HG02571 (cell line): ENCODE results near the gene PRDM15.

Source experiments
- ATAC-seq: cut with Tn5 transposase; IDR thresholded peaks from one replicate; pipeline ENCODE4 v1.9.1; 2021; ENCODE audit warnings: mild to moderate bottlenecking, moderate library complexity; ENCODE audit not compliant: unreplicated experiment

The PRDM15 gene

DNA sequence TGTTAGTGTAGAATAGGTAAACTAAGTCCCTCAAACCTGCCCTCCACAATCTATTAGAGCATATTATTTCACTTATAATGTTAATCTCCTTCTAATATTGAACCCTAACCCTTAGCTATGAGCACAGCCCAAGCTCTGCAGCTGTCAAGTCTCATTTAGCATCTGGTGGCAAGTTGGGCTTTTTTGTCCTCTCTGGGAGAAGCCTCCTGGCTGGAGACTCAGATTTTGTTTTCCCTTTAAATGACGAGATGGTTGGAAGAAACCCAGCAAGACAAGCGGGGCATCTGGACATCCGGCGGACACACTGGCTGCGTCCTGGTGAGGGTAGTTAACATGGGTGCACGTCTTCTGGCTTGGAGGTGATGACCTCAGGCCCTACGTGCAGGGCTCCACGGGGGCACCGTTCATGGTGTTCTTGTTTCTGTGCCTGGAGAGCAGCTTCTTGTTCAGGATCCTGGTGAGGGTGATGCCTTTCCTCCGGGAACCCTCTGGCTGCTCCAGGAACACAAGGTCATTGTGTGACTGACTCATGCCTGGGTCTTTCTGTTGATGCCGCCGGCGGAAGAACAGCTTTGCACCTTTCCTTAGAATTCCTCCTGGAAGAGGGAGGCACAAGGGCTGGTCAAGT lies 9.7 kb upstream of the PRDM15 start:
- ATAC-seq, result no peak

DNA sequence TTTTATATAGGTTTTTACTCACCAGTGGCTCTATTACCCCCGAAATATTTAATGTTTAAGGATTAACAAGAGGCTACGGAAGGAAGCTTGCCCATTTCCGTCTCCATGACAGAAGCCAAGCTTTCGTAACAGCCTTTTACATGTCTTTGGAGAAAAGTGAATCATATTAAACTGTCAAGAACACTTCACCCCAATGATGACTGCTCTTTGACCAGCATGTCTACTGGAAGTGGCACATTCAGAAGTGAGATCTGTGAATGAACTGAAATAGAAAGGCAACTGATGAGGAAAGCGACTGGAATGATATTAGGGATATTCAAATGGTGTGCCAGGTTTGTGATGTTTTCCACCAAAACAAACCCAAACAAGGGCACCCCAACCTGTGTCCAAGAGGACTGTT lies 8.5 kb upstream of the PRDM15 start:
- ATAC-seq, result no peak

DNA sequence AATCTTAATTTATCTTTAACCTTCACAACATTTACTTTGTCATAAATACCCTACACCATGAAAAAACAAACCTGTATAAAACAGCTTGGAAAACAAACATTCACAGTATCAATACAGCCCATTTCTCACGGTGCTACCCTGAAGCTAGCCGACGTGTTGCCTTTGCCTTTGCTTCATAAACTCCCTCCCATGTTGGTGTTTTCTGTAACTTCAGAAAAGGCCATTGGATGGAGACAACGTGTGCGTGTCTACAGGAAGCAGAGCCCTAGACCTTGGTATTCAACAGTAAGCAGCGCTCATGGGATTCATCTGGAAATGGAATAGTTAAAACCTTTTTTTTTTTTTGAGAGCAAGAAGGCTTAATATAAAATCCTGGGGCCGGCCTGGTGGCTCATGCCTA lies 7.2 kb upstream of the PRDM15 start:
- no peak for ATAC-seq

GRCh38 chr21:41885341-41886024 lies 6.3 kb upstream of the PRDM15 start:
- ATAC-seq, result no peak

DNA sequence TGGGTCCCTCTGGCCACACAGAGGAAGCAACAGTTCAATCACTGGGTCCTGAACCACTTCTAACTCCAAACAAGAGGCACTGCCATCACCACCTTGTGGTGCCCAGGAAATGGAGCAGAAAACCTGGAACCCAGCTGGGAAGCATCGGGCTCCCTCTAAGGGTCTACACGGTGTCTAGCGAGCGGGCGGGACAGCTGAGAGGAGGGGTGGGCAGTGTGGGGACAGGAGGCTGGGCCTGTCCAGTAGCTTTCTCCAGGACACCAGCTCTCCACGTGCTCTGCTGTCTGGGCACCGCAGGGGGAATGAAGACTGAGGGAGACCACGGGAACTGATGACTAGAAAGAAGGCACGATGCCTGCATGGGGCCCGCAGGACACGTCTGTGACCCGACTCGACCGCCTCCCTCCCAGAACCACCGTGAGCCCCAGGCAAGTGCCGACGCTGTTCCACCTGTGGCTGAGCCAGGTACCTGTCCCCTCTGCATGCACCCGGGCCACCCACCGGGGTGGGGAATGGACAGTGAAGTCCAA lies 5.4 kb upstream of the PRDM15 start:
- ATAC-seq, result no peak

DNA sequence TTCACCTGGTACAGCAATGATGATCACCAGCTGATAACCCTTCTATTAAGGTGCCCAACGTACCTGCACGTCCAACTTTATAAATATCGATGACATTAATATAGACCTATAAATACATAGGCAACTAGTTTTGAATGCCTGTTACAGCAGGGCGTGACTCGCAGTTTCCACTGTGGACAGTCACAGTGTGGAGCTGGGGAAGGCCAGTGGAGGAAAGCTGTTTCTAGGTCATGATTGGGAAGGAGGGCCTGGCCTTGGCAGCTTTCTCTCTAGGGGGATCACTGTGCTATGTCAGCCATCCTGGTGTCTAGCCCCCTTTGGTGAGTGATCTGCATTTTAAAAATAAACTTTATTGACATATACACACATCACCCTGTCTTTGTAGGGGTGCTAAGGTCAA lies 4.4 kb upstream of the PRDM15 start:
- ATAC-seq, result no peak

- no peak for ATAC-seq
These were observed 1.9 kb upstream of the PRDM15 start for GRCh38 chr21:41881051-41881450.

DNA sequence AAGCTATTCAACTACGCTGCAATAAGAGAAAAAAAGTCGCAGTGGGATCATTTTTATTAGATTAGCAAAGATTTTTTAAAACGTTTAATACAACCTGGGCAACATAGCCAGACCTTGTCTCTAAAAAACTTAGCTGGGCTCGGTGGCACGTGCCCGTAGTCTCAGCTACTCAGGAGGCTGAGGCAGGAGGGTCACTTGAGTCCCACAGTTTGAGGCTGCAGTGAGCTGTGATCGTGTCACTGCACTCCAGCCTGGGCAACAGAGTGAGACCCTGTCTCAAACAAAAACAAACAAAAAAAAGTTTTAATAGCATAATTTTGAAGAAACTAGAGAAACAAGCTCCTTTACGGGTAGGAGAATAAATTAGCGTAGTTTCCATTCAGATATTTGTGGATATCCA lies 1.0 kb upstream of the PRDM15 start:
- no peak for ATAC-seq

- peak; percentile 44 for ATAC-seq
These were observed 334 bp downstream of the PRDM15 start for GRCh38 chr21:41878831-41879189.

GRCh38 chr21:41877901-41878830 lies 978 bp downstream of the PRDM15 start:
- ATAC-seq, result peak; percentile 30

- no peak for ATAC-seq
These were observed 2.1 kb downstream of the PRDM15 start for GRCh38 chr21:41876928-41877652.

GRCh38 chr21:41876396-41876795 lies 2.7 kb downstream of the PRDM15 start:
- ATAC-seq, result no peak

DNA sequence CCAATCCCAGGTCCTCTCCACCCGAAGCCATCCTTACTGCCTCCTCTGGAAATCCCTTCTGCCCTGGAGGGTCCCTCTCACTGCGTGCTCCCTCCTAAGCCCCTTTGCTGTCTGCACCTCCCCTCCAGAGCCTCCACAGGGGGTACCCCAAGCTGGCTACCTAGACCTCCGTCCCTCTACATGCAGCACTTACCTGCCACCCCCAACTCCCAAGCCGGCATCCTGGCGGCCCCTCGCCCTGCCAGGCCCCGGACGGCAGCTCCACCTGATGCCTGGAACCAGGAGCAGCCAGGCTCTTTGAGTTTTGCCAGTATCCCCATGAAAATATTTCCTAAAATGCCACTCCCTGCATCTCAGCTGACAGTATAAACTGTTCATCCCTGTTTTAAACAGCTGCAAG lies 4.1 kb downstream of the PRDM15 start:
- ATAC-seq, result no peak

- ATAC-seq, result no peak
These were observed 4.5 kb downstream of the PRDM15 start for GRCh38 chr21:41874611-41875010.

- ATAC-seq, result no peak
These were observed 5.7 kb downstream of the PRDM15 start for GRCh38 chr21:41873426-41873825.

DNA sequence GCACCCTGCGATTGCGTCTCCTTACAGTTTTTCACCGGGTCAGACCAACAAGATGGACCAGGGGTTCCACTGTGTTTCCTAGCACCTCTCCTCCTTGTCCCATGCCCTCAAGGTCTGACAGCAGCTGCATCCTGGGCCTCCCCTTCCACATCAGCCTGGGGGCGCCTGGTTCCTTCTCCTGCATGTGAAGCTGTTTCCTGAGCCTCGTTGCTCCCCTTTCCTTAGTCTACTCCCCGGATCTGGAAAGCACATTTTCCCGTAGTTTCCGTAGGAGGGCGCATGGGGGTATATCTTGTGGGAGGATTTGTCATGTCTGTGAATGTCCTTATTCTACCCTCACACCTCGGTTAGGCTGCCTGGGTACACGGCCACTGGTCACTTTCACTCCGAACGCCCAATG lies 6.1 kb downstream of the PRDM15 start:
- ATAC-seq, result no peak

- no peak for ATAC-seq
These were observed 7.7 kb downstream of the PRDM15 start for GRCh38 chr21:41871293-41872030.

DNA sequence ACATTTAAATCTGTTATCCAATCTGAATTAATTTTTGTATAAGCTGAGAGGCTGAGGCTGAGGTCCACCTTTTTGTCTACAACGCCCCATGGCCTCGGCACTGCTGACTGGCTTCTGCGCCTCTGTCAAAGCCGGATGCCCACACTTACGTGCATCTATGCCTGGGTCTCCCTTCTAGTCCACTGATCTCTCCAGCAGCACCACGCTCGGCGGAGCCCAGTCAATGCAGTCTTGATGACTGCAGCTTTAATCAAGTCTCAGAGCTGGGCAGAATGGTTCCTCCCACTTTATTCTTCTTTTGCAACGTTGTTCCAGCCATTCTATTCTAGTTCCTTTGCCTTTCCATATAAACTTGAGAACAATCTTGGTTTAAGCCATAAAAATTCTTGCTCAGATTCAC lies 9.4 kb downstream of the PRDM15 start:
- no peak for ATAC-seq

DNA sequence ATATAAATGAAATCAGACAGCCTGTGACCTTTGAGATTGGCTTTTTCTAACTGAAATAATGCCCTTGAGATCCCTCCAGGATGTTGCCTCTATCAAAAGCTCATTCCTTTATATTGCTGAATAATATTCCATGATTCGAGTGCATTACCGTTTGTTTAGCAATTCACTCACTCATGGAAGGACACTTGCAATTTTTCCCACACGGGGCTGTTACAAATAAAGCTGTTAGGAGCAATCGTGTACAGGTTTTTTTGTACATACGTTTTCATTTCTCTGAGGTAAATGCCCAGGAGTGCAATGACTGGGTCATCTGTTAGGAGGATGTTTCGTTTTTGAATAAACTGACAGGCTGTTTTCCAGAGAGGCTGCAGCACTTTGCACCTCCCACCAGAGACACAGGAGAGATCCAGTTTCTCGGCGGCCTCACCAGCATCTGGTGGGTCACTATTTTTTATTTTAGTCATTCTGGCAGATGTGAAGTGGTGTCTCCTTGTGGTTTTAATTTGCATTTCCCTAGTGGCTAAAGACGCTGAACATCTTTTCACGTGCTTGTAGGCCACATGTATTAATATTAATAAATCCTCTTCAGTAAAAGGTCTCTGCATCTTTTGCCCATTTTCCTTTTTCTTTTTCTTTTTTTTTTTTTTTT lies 11.0 kb downstream of the PRDM15 start:
- ATAC-seq, result peak; percentile 72

DNA sequence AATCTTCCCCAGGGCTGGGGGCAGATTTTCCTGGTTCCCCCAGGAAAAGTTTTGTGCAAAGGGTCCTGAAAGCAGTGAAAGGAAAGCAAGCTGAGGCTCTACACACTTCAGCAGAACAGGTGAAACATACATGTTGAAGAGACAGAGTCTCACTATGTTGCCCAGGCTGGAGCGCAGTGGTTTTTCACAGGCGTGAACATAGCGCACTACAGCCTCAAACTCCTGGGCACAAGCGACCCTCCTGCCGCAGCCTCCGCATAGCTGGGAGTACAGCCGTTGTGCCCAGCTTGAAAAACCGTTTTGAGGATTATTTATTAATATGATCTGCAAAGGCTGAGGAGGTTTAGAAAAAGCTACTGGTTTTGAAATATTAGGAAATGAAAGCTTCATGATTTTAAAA lies 11.8 kb downstream of the PRDM15 start:
- ATAC-seq, result no peak
